Activated gamma-delta T cell treated with Interleukin-2 at 50 U/mL for 16 hours (primary cell): ENCODE measurements around the gene TBC1D2.
A peak's percentile ranks its signal among the peaks of the same experiment; 100 is the strongest.

Experiments
- DNase-seq: peaks from one replicate; pipeline ENCODE4 v3.0.0-alpha.2; 2020

Gene TBC1D2

DNA sequence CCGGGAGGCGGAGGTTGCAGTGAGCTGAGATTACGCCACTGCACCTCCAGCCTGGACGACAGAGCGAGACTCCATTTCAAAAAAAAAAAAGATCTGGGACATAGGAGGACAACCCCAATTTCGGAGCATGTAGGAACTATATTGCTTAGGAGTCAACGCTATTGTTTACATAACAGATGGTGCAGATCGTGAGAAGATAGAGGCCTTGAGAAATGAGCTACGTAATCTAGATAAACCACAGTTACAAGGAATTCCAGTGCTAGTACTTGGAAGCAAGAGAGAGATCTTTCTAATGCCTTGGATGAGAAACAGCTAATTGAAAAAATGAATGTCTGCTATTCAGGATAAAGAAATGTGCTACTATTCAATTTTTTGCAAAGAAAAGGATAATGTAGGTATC is 20.3 kb downstream of the TBC1D2 start:
- DNase-seq: no peak

DNA sequence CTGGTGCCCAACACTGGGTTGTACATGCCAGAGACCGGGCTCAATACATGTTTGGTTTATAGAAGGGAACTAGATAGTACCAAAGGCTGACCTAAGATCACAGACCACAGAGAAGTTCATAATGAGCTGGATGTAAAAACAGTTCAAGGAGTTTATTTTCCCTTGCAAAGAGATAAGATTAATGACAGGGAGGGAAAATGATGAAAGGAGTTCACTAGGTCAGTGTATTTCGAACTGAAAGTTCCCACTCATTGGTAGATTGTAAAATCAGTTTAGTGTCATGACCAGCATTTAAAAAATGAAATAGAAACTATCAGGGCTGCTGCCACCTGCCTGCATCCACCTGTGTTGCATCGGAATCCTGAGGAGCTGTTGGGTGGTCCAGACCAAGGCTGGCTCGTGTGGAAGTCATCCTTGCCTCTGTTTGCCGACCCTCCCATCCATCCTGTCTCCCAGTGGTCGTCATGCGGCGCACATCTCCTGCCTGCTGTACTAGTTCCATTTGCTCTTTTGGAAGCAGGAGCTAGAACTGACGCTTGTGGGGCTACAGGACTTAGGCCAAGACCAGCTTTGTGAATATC is 21.1 kb downstream of the TBC1D2 start:
- DNase-seq: no peak

DNA sequence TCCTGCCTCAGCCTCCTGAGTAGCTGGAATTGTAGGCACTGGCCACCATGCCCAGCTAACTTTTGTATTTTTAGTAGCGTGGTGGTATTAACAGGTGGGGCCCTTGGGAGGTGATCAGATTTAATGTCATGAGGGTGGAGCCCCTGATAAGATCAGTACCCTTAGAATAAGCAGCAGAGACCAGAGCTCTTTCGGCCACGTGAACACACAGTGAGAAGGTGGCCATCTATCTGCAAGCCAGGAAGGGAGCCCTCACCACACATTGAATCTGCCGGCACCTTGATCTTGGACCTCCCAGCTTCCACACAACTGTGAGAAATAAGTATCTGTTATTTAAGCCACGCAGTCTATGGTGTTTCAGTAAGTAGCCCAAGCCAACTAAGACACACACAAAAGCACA is 22.5 kb downstream of the TBC1D2 start:
- no peak for DNase-seq

DNA sequence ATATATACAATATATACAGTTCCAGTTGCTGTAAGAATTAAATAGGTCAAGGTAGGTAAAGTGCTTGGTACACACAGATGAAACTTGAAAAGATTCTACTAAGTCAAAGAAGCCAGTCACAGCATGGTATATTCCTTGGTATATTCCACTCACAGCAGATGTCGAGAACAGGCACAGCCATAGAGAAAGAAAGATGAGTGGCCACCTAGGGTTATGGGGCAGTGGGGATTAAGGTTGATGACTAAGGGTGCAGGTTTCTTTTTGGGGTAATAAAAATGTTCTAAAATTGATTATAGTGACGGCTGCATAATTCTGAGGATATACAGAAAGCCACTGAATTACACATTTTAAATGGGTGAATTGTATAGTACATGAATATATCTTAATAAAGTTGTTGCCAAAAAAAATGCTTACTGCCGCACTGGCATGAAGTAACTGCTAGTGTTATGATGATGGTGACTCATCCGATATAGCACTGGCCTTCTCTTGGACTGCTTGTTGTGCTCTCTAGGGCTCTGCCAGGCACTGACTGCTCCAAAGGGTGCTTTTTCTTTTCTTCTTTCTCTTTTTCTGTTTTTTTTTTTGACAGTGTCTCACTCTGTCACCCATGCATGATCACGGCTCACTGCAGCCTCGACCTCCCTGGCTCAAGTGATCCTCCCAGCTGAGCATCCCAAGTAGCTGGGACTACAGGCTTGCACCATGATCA is 23.5 kb downstream of the TBC1D2 start:
- no peak for DNase-seq

DNA sequence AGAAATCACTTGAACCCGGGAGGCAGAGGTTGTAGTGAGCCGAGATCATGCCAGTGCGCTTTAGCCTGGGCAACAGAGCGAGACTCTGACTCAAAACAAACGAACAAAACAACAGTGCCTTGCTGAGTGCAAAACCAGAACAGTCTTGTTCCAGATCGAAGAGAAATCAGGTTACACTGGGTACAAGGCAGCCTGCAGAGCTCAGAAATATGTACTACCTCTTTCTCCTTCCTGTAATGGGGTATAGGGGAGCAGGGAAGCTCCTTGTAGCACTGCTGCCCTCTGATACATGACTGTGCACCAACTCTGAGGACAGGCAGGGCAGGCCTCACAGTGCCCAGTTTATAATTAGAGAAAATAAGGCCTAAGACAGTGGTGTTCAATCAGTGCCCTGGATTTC is 24.7 kb downstream of the TBC1D2 start:
- DNase-seq: no peak

DNA sequence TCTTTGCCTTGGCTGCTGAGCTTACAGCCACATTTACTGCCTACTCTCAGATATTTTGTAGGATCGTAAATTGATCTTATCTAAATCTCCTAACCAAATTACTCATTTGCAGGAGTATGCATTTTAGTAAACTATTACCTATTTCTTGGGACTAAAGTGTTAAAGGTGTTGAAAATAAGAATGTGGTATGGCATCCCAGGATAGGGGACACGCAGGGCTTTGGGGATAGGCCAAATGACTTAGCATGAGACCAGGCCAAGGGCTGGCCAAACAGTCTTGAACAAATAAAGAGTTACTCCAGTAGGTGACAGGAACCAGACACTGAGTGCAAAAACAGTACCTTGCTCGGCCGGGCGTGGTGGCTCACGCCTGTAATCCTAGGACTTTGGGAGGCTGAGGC is 25.1 kb downstream of the TBC1D2 start:
- no peak for DNase-seq

DNA sequence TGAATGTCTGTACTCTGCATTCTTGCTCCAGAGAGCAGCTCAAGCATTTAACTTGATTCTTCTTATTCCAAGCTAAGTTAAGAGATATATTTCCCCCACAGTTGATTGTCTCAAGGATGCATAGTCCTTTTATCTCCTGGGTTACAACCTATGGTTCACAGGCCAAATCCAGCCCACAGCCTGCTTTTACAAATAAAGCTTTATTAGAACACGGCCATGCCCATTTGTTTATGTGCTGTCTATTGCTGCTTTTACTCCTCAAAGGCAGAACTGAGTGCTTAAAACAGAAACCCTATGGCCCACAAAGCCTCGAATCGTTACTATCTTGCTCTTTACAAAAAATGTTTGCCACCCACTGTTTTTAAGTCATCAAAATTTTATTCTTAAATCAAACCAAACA is 25.8 kb downstream of the TBC1D2 start:
- DNase-seq: no peak

DNA sequence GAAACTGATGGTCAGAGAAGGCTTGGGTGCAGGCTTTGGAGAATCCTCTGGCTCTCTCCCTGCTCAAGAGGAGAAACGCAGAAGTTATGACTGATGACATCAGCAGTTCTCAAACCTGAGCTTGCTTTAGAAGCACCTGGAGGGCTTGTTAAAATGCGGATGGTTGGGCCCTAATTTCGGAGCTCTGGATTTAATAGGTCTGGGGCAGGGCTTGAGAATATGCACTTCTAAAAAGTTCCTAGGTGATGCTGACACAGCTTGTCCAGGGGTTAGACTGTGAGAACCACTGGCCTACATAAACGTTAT is 26.4 kb downstream of the TBC1D2 start:
- DNase-seq: no peak

DNA sequence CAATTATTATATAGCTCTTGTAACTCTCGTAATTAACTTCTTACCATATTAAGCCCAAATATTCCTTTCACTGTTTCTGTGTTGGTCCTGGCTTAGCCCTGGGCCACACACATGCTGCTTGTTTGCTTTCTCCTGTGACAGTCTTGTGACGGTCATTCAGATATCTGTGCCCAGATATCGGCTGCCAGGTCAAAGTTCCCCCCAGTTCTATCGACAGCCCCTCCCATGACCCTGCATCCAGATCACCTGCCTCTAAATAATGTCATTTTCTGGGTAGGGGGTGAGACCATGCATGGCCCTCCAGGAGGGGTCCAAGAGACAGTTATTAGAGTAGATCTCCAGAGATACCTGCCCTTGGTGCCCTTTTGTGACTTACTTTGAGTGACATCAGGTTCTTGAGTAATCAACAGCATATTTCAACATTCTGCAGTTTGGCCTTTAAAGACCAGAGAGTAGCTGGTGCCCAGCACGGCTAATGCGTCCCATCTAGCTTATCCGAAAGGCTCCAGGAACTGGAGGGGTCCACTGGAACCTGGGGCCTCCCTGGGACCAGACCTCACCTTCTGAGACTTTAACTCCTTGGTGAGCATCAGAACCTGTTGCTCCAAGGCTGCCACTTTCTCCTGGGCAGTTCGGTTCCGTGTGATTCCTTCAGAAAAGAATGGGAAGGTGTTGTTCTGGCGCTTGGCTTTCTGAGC is 26.9 kb downstream of the TBC1D2 start:
- DNase-seq: no peak

DNA sequence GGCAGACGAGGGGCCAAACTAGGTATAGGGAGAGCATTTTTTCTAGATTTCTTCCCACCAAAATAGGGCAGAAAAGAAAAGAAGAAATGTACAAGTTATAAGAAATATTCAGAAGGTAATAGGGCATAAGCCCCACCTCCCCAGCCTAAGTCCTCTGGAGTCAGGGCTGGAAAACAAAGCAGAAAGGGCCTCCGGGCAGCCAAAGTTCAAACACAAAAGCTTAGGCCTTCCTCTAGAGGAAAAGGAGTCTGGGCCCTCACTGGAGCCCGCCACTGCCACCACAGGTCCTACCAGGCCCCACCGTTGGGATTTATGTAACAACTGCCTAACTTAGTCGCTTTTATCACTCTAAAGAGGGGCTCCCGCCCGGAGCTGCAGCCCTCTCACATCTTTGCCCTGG is 27.6 kb downstream of the TBC1D2 start:
- DNase-seq: no peak

DNA sequence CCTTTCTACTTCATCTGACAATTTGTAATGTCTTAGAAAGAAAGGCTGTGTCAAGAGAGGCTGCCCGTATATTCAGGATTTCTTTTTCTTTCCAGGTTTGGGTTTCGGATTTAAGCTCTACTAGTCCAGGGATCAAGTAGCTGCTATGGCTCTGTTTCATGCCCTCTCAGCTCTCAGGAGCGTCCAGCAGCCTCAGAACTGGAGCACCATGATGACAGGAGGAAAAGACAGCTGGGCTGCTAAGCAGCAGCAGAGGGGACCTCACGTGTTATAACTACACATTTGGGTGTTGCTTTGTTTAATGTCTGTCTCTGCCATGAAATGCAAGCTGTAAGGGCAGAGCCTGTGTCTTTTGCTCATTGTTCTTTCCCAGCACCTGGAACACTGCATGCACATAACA is 28.5 kb downstream of the TBC1D2 start:
- no peak for DNase-seq

DNA sequence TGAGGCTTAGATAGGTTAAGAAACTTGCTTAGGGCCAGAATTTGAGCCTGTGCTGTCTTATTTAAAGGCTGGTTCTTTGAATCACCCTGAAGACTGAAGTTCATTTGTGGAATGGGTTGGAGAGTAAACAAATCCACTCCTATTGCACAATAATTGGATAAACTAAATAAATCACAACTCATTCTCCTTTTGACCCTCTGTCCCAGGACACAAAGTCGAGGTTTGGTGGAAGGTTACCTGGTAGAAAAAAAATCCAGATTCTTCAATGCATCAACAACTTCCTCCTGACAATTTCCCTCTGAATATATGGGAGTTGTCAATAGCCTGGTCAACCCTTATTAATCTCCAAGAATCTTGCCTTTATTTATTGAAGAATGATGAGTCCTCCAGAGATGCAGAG is 28.9 kb downstream of the TBC1D2 start:
- no peak for DNase-seq

DNA sequence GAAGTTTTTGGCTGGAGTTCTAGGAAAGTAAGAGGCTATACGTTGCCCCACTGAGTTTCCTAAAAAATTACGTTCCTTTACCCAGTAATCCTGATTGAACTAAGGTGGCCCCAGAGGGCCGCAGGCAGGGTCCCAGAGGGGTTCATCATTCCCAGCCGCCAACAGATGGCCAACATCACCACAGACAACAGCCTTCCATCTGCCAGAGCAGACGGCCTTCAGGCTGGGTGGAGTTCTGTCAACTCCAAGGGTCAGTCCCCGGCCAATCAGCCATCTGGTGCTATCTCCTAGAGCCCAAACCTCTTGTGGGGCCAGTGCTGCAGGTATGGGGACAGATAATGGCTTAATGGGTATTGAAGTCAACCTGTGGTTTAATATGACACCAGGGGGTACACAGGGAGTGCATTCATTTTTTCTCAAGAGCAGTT is 30.4 kb downstream of the TBC1D2 start:
- DNase-seq: no peak

DNA sequence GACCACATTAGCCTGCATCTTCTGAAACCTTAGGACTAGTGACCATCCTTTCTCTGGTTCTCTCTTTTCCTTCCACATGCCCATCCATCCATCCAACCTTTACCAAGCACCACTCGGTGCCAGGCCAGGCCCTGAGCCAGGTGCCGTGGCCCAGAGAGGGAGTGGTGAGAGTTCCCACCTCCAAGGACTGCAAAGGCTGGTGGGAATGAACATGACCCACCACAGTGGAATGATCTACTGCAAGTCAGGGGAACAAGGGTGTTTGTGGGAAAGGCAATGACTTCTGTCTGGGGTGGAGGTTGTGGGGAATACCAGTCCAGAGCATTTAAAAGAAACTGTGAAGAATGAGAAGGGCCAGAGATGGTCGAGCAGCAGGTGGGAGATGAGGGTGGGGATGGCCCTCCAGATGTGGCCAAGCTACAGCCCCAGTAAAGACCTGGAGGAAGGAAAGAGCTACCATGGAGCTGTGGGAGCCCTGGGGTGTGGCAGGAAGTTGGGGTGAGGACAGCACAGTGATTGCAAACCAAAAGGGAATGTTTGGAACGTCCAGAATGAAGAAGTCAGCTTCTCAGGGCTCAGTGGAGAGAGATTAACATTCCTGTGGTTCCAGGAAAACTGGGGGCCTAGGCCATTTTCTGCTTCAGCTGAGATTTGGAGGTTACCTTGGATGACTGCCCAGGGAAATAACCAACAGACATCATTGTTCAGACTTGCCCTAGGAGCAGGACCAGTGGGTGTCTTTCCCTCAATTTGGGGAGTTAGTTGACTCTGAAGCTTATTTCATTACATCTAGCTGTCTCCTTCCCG is 32.4 kb downstream of the TBC1D2 start:
- DNase-seq: no peak

DNA sequence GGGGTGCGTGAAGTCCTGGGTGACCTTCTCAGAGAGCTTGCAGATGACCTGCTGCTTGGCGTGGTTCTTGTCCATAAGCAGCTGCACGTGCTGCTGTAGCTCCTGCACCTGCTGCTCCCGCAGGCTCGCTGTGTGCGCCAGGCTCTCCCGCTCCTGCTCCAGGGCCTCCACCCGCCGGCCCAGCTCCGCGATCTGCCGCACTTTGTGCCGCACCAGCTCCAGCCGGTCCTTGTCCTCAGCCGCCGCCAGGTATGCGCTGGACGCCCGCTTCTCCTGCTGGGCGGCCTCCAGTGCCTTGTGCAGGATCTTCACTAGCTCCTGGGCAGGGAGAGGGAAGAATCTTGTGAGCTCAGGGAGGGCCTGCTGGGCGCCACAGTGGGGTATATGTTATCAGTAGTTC is 34.5 kb downstream of the TBC1D2 start:
- no peak for DNase-seq

DNA sequence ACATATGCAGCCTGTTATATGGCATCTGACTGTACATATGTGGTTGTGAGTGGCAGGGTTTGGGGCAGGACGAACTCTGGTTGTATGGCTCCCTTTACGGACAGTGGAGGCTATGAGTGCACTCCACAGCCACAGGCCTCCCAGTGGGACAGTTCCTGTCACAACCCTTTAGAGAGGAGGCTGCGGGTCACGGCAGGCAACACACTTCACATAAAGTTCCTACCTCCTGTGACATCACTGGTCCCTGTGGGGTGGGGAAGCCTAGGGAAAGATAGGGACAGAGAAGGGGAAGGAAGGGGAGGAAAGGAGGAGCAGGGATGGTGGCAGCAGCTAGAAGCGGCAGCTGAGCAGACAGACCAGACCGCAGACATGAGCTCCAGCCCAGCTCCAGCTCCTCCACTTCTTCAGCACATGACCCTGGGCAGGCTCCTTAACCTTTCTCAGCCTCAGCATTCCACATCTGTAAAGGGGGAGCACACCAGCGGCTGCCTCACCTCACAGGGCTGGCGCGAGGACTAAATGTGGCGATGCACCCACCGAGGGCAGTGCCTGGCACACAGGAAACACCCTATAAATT is 35.6 kb downstream of the TBC1D2 start:
- DNase-seq: no peak

DNA sequence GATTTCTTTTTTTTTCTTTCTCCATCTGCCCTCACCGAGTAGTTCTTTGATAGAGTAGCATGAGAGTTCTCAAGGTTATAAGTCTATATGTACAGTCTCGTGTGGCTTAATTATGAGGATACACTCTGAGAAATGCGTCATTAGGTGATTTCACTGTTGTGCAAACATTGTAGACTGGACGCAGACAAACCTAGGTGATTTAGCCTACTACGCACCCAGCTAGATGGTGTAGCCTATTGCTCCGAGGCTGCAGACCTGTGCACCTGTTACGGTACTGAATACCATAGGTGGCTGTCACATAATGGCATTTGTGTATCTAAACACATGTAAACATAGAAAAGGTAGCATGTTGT is 36.1 kb downstream of the TBC1D2 start:
- DNase-seq: no peak

DNA sequence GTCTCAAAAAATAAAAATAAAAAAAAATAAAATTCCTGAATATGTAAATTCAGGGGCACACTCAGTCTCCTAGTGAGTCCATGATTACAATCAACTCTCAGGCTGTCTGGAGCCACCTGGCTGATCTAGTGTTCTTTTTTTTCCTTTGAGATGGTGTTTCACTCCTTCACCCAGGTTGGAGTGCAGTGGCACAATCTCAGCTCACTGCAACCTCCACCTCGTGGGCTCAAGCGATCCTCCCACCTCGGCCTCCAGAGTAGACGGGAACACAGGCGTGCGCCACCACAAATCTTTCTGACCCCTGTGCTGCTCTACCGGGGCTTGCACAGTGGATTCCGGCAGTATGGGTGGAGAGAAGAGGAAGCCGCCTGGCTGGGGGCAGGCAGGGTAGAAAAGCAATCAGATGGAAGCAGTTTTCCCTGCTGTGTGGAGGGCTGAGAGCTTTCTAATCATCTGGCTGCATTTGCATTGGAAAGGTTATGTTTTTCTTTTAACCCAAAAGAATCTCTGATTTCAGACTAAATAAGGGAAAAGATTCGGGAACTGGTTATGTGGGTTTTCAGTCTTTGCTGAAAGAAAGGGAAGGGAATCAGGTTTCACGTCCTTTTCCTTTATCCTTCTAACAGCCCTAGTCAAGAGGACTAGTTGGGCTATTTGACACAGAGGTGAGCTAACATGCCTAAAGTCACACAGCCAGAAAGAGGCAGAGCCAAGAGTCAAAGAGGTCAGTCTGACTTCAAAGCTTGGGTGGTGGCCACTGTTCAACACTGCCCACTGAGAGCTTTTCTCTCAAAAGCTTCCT is 36.7 kb downstream of the TBC1D2 start:
- DNase-seq: no peak

DNA sequence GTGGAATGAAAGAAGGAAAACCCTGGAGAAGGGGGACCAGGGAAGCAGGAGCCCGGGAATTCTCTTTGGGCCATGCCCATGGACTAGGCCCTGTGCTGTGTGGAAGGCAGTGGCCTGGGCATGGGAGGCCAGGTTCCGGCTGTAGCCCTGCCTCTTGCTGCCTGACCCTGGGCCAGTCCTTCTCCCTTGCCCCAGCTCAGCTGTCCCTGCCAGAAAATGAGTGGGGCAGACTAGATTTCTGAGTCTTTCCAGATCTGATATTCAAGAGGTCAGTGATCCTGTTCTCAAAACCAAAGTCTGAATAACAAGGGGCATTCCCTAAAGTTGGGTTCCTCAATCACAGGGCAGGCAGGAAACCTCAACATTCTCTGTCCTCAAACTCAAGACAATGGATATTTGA is 38.2 kb downstream of the TBC1D2 start:
- no peak for DNase-seq

DNA sequence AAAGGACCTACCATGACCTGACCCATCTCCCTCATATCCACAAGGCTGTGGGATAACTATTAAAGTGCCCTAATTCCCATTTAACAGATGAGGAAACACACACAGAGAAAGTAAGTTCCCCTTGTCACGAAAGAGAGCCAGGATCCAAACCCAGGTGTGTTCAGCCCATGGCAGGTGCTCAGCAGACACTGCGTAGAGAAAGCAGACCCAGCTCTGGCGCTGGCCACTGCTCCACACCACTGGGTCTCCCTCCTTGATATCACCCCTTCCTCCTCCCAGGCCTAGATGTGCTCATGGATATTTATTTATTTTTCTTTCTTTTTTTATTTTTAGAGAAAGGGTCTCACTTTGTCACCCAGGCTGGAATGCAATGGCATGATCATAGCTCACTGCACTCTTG is 39.1 kb downstream of the TBC1D2 start:
- DNase-seq: no peak

DNA sequence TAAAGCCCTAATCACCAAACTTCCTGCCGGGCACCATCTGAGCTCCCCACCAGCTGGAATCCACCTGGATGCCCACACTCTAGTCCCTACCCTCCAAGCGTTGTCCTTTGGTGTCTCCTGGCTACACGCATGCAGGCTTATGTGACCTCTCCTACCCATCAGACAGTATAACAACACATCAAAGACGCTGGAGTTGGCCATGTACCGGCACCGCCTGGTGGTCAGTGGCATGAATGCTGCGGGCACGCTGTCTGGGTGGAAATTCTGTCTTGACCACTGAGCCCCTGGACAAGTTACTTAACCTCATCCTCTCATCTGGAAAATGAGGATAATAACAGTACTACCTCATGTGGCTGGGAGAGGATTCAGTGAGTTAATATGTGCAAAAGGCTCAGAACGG is 39.6 kb downstream of the TBC1D2 start:
- DNase-seq: peak; percentile 18

DNA sequence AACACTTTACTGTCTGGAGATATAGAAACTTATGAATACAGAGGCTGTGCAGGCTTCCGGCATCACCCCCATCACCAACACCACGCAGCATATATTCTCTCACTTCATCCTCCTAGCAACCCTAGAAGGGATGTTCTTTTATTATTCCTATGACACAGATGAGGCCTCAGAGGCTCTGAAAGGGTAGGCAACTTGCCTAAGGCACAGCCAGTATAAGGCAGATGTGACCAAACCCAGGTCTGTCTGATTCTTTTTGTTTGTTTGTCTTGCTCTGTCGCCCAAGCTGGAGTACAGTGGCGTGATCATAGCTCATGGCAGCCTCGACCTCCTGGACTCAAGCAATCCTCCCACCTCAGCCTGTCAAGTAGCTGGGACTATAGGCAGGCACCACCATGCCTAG is 40.2 kb downstream of the TBC1D2 start:
- DNase-seq: no peak

DNA sequence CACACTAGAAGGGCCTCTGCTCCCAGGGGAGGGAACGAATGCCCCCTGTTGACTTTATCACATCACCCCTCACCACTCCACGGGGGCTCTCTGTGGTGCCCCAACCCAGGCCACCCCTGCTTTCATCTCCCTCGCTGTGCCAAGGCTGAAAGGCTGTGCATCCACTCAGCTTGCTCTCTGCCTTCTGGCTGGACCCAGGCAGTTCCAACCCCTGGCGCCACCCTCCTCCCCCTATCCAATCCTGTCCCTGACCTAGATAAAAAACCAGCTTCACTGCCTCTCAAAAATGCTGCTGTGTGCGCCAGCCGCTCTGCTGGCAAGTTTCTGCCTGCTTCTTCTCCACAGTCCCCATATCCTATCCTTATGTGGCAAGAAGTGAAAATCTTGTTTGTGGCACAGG is 40.6 kb downstream of the TBC1D2 start:
- DNase-seq: no peak
